NCI-H748 (cell line): ENCODE results near the gene CAPN14.

Experiments
- DNase-seq: peaks from one replicate; lab custom pipeline; 2025; ENCODE audit not compliant: unreplicated experiment; lab: John Stamatoyannopoulos, UW

The CAPN14 gene

GRCh38 chr2:31227711-31228125 is 10.4 kb upstream of the CAPN14 start:
- peak; percentile 20 for DNase-seq

DNA sequence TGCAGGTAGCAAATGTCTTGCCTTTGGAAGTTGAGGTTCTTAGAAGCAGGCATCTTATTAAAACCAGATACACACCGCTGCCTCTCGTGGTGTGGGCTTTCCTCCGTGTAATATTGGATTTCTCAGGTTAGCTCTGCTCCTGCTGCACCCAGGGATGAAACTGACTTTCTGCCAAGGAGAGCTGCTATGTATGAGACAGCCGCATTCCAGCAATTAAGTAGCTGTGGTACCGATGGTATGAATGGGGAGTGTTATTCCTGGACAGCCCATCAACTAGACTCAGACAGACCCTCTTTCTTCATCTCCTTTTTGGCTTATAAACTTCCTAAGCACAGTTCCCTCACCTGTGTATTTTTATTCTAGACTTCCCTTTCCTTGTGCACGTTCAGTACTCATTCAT is 9.8 kb upstream of the CAPN14 start:
- DNase-seq, result no peak

DNA sequence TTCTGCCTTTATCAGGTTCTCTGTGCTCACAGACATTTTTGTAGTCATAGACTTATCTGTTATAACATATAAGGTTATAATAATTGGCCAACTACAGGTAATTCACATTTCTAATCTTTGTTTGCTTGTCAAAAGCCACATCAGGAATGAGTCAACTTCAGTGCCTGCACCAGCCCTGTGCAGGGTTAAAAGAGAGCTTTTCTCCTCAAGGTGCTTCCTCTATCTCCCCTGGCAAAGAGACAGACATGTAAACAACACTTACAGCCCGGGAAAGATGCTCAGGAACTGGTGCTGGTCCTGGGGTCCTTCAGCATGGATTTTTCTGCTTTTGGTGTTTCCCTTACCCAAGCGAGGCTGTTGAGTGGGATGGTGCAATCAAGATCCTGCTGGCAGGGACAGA is 9.0 kb upstream of the CAPN14 start:
- DNase-seq, result no peak

GRCh38 chr2:31223749-31224148 is 6.4 kb upstream of the CAPN14 start:
- DNase-seq, result no peak

DNA sequence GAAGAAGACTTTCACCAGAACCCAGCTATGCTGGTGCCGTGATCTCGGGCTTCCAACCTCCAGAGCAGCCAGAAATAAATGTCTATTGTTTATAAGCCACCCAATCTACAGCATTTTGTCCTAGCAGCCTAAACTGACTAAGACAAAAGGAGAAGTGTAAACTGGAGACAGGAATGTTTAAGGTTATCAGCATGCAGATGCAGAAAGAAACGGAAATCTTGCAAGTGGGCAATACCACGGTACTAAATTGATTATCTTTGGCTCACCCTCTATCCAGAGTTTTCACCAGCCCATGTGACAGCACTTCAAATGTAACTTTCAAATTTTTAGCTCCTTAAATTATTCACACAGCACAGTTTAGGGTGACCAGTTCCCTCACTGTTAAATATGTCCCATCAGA is 5.7 kb upstream of the CAPN14 start:
- DNase-seq, result no peak

- no peak for DNase-seq
These were observed 4.8 kb upstream of the CAPN14 start for GRCh38 chr2:31222071-31222470.

GRCh38 chr2:31221544-31221943 is 4.2 kb upstream of the CAPN14 start:
- no peak for DNase-seq

GRCh38 chr2:31219131-31219969 is 2.0 kb upstream of the CAPN14 start:
- DNase-seq, result no peak

GRCh38 chr2:31216734-31217133 is 581 bp downstream of the CAPN14 start:
- DNase-seq, result no peak

- DNase-seq, result no peak
These were observed 2.8 kb downstream of the CAPN14 start for GRCh38 chr2:31214444-31214915.

- DNase-seq, result no peak
These were observed 3.5 kb downstream of the CAPN14 start for GRCh38 chr2:31213601-31214443.

DNA sequence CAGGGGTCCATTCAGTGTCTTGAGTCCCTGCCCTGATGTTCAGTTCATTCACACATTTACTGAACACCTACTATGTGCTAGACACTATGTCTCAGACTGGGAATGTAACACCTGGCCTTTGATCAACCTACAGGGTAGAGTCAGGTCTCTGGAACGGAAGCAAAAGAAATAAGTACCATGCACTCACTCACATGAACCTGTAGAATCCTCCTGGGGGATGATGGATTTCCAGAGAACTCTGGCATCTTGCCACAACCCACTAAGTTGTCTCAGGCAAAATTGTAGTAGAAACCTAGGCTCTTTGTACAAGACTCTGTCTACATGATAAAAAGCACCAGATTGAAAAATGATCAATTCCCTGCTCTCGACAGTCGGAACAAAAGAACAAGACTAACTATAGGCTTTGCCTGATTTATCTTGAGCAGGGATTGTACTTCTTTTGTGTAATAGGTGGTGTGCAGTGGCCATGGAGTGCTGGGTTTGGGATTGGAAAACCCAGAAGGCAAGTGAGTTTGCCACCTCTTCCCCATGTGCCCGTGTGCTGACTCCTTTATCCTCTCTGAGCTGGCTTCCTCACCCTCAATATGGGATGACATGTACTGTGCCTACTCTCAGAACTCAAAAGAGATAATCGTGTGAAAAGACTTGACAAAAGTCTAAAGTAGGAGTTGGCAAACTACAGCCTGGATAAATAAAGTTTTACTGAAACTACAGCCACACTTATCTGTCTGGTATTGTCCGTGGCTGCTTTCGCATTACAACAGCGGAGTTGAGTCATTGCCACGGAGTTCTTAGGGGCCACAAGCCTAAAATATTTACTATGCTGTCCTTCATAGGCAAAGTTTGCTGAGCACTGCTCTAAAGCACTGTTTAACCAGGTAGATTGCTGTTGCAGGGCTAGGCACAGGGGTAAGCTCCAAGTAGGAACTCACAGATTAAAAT is 4.4 kb downstream of the CAPN14 start:
- DNase-seq, result no peak

DNA sequence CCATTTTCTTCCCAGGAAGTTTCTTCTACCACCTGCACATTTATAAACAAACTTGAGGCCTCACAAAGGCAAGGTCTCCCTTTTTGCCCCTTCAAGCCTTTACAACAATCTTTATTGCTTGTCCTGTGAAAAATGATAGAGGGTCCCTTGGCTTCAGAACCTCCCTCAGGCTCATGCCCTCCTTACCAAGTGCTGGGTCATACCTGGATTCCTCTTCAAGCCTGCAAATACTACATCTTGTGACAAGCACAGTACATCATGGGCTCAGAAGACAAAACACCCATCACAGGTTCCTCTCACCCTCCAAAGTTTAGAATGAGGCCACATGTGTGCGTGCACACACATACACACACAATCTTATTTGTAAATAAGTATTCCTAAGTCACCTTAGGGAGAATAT is 9.1 kb downstream of the CAPN14 start:
- no peak for DNase-seq

- no peak for DNase-seq
These were observed 9.5 kb downstream of the CAPN14 start for GRCh38 chr2:31207790-31208189.

DNA sequence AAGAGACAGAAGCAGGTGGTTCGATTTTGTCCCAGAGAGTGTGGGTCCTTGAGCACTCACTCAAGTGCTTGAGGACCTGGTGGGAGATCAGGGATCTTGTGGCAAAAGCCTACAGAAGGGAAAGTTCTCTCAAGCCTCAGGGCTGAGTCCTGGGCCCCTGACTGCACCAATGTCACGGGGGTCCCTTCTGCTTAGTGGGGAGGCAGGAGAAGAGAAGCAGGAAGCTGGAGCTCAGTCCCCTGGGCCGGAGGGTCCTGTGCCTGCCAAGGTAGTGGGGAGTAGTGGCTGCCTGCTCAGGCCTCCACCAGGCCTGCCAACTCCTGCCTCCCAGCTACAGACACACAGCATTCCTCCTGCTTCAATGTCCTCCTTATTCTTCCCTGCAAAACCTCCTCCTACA is 11.7 kb downstream of the CAPN14 start:
- DNase-seq, result no peak

DNA sequence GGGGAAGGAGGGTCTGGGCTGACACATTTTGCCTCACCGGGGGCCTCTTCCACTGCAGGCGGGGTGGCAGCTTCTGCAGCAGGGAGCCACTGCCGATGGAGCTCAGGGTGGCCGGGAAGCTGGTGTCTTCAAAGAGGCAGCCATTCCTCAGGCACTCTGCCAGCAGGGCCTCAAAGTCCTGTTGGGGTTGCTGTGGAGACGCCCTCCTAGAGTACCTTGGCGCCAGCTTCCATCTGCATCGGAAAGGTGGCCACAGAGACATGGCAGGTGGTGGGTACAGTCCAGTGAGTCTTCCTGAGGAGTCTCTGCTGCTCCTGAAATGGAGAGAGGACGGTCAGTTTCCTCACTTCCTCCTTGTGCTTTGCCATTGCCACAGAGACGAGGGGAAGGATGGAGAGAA is 12.1 kb downstream of the CAPN14 start:
- DNase-seq, result peak; percentile 0

GRCh38 chr2:31204783-31205182 is 12.5 kb downstream of the CAPN14 start:
- no peak for DNase-seq

GRCh38 chr2:31203916-31204315 is 13.4 kb downstream of the CAPN14 start:
- no peak for DNase-seq

DNA sequence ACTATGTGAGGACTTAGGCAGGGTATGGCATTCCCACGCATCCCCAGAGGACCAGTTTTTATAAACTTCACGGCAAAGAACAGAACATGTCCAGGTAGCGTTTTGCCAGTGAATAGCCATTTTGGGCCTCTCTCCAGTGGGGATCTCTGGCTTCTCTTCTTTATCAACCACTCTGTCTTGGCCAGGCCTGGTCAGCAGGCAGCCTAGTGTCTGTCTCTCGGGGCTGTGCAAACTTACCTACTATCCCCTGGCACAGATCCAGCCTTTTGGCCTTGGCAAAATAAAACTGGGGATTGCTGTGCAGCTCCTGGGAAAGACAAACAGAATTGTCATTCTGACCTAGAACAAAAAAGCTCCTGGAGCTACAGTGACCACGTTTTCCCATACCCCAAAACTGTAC is 14.5 kb downstream of the CAPN14 start:
- no peak for DNase-seq

DNA sequence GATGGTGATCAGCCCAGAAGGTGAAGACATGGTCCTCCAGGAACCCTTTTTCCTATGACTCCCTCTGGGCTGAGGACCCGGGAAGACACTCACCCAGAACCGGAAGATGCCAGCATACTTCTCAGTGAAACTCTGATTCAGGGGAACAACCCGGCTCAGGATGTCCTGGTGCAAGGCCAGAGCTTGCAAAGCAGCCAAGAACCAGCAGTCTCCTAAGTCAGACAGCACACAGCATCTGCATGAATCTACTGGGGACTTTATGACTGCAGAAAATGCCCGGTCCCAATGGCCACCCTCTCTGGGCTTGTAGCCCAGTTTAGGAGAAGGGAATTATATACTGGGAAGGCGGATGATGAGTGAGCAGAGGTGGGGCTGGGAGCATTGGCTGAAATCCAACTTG is 15.3 kb downstream of the CAPN14 start:
- no peak for DNase-seq

GRCh38 chr2:31200972-31201371 is 16.3 kb downstream of the CAPN14 start:
- DNase-seq, result no peak
